HG02852 (cell line): Measurements from ENCODE around the gene CDC42BPB.
"Not testable (repeated sequence)": the region's sequence is repeated elsewhere in the genome, so short reads cannot be mapped to it uniquely, and the experiment has no call there.

Experiments used
- ATAC-seq: cut with Tn5 transposase; IDR thresholded peaks from one replicate; pipeline ENCODE4 v1.9.1; 2021; ENCODE audit warnings: mild to moderate bottlenecking, moderate library complexity; ENCODE audit not compliant: unreplicated experiment

CDC42BPB gene

GRCh38 chr14:102905116-102906108 is 151.9 kb downstream of the CDC42BPB start:
- ATAC-seq, result no peak

GRCh38 chr14:102903889-102904512 is 153.3 kb downstream of the CDC42BPB start:
- ATAC-seq, result no peak

- ATAC-seq, result no peak
These were observed 154.0 kb downstream of the CDC42BPB start for GRCh38 chr14:102903248-102903888.

DNA sequence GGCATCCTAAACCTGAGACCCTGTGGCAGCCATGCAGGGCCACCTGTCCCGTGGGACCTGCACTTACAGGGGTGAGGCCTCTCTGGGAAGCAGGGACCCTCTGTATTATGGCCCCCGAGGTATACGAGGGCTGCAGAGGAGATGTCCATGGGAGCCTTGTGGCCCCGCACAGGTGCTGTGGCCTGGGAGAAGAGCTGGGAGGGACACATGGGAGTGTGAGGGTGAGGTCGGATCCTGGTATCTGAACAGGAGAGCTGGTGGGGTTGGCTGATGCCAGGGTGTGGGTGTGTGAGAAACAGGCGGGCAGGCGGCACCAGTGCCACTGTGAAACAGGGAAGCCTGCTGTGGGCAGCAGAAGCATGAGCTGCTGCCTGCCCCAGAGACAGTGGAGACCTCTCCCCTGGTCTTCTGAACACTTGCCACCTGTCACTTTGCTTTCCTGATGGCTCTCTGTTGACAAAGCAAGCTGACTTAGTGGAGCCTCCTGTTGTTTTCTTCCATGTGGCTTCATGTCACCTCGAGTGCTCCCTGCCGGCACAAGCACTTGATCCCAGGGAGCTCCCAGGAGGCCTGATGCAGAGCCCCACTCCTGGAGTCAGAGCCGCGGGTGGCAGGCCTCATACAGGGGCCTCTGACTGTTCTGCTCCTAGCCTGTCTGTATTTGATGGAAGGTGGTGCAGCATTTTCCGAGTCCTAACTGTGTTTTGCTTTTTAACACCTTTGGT is 154.7 kb downstream of the CDC42BPB start:
- ATAC-seq, result no peak

DNA sequence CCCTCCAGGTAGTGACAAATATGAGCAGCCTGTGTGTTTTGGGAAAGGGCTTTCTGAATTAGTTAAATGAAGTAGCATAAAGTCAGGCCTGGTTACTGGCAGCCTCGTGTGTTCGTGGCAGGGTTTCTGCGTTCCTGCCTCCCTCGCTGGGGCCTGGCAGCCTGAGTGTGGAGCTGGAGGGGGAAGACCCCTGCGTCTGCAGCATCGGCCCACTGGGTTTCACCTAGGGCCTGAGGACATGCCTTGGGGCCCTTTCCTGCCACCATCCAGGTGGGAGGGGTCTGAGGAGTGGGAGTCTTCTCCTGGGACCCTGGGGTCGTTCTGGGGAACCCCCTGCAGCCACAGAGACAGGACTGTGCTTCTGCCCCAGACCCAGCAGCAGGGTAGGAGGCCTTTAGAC is 155.3 kb downstream of the CDC42BPB start:
- peak; percentile 22 for ATAC-seq

DNA sequence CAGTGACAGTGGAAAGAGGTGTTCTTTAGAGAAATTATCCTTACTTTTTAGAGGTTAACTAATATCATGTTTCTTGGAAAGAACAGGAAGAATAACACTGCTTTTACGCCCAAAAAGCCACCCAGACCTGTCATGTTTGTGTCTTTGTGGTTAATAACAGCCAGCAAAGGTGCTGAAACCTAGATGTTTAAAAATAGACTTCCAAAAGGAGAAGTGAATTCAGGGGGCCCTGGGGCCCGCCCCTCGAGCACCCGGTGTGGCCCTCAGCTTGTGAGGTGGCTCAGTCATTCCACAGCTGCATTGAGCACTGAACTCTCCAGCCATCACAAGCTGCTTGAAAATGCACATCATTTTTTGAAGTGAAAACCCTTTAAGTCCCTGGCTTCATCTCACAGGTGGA is 155.7 kb downstream of the CDC42BPB start:
- peak; percentile 77 for ATAC-seq

GRCh38 chr14:102900631-102901571 is 156.4 kb downstream of the CDC42BPB start:
- peak; percentile 47 for ATAC-seq

- ATAC-seq, result no peak
These were observed 157.8 kb downstream of the CDC42BPB start for GRCh38 chr14:102899516-102899900.

DNA sequence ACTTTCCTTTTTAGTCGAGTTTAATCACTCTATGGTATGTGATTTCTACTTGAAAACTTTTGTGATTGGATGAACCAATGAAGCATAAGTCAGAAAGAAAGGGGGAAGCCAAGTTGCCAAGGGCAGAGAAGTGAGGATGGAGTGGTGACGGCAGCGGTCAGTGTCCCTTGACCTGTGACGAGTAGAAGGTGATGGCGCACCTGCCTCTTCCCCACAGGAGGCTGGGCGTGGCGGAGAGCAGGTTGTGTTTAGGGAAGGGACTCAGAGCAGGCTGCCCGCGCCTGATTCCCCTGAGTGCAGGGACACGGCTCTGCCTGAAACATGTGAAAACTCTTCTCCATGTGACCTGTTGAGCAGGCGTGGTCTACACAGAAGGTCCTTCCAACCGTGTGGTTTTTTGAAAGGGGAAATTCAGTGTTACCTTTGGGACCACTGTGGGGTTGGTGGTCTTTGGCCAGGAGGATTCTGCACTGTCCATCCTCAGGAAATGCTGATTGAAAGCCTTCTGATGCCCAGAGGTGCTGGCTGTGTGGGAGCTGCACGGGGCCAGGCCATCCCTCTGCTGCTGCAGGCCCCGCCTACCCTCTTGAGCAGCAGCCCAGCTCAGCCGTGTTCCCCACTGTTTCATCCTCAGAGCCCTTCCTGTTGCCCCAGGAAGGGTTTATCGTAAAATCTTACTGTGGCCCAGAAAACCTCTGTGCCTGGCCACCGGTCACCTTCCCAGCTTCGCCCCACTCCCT is 158.4 kb downstream of the CDC42BPB start:
- ATAC-seq, result no peak

DNA sequence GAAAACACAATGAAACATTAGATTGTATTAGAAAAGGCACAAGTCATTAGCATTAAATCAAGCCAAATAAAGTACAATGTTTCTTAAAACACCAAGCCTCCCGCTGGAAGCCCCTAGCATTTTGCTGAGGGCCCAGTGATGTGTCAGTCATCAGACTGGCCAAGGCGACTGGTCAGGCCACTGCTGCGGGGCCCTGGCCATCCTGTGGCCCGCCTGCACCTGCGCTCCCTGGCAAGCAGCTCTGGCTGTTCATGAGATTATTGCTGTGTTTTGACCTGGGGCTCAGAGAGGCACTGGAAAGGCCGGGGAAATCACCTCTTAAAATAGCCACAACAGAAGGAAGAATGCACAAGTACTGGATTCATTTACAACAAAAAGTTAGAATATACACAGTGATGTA is 159.1 kb downstream of the CDC42BPB start:
- no peak for ATAC-seq

DNA sequence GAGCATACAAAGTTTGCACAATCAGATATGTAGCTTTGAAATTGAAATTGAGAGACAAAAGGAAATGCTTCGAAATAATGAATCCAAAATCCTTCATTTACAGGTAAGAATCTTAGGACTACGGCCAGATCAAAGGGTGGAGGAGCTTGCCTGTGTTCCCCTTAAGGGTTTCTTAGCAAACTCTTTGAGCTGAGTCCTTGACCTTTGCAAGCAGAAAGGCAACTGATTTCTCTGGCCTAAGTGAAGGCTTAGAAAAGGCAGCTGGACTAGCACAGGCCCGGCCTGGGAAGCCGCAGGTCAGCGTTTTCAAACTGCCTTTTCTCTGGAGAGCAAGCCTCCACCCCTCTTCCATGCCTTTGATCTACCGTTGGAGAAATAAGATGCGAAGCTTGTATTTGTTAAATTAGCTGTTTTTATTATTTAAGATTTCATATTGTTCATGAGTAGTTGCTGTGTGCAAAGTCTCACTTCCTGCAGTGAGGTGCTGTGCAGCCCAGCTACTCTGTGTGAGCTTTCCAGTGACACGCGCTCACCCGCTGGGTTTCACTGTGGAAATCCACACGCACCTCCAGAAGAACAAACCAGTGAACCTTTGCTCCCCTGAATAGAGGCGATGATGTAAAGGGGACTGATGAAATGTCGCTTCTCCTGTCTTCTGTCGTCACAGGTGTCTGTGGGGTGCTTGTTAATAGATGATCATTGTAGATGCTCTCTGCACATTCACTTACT is 159.9 kb downstream of the CDC42BPB start:
- ATAC-seq, result no peak

GRCh38 chr14:102896735-102897134 is 160.6 kb downstream of the CDC42BPB start:
- not testable (repeated sequence) for ATAC-seq

GRCh38 chr14:102893452-102893851 is 163.9 kb downstream of the CDC42BPB start:
- ATAC-seq, result peak; percentile 47

DNA sequence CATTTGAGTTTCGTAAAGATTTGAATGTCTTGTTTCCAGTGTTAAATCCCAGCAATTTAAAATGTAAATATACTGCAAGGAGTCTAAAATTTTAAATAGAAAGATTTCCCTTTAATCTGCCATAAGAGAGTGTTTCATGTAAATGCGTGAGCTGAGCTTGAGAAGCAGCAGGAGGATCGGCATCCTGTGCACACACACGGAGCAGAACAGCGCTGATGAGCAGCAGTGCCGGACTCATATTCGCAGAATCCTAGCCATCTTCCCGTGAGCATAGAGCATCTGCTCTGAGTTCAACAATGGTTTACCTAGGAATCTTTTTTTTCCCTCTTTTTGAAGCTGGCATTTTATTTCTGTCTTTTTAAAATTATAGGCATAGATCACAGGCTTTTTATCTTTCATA is 164.7 kb downstream of the CDC42BPB start:
- ATAC-seq, result no peak

DNA sequence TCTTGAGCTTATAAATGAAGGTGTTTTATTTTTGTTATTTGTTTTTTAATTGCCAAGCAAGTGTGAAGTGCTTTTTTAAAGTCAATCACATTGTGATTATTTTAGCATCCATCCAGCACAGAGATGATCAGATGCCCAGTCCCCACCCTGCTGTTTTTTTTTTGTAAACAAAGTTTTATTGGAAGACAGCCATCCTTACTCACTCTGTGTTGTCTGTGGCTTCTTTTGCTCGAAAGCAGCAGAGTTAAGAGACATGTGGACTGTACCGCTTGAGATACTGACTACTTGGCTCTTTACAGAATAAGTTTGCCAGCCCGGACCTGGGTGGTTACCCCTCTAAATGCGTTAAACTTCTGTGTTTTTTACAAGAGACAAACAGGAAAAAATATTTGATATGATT is 165.8 kb downstream of the CDC42BPB start:
- no peak for ATAC-seq

GRCh38 chr14:102891111-102891510 is 166.2 kb downstream of the CDC42BPB start:
- ATAC-seq, result no peak

GRCh38 chr14:102889615-102890014 is 167.7 kb downstream of the CDC42BPB start:
- no peak for ATAC-seq

GRCh38 chr14:102888748-102889147 is 168.6 kb downstream of the CDC42BPB start:
- ATAC-seq, result no peak
